Karpas-422 (cell line): ENCODE results near the gene CRCP. TPM values are rescaled to one million over a fixed set of nuclear protein-coding genes. Genes with fewer than 3 reads are reported as not detected.

Experiments
- DNase-seq: peaks from one replicate; pipeline ENCODE4 v3.0.0-alpha.2; 2015
- H2AFZ ChIP-seq: fragments of 200-600 bp; sonication (generic); 2 replicates; pipeline ENCODE4 v1.6.1; 2014; ENCODE audit warnings: antibody characterized with exemption, low read length, mixed read lengths
- H3K27ac ChIP-seq: fragments of 200-600 bp; sonication (generic); 2 replicates; pipeline ENCODE4 v1.5.1; 2014; ENCODE audit warnings: mild to moderate bottlenecking, low read length, moderate library complexity
- H3K27me3 ChIP-seq: fragments of 200-600 bp; sonication (generic); 2 replicates; pipeline ENCODE4 v1.6.1; 2014; ENCODE audit warnings: low read length, mixed read lengths
- H3K36me3 ChIP-seq: fragments of 200-600 bp; sonication (generic); 2 replicates; pipeline ENCODE4 v1.6.1; 2014; ENCODE audit warnings: low read length, mixed read lengths; ENCODE audit not compliant: insufficient read depth
- H3K4me1 ChIP-seq: fragments of 200-600 bp; sonication (generic); 2 replicates; pipeline ENCODE4 v1.6.1; 2014; ENCODE audit warnings: mild to moderate bottlenecking, low read length, mixed read lengths
- H3K4me2 ChIP-seq: fragments of 200-600 bp; sonication (generic); 2 replicates; pipeline ENCODE4 v1.6.1; 2014; ENCODE audit warnings: low read length, low read depth, mild to moderate bottlenecking; ENCODE audit not compliant: poor library complexity, severe bottlenecking
- H3K4me3 ChIP-seq: fragments of 200-600 bp; sonication (generic); 2 replicates; pipeline ENCODE4 v1.5.1; 2014; ENCODE audit warnings: mild to moderate bottlenecking, antibody characterized with exemption, low read length, mixed read lengths
- H3K79me2 ChIP-seq: fragments of 200-600 bp; sonication (generic); 2 replicates; pipeline ENCODE4 v1.6.1; 2014; ENCODE audit warnings: mild to moderate bottlenecking, low read length, mixed read lengths
- H3K9ac ChIP-seq: fragments of 200-600 bp; sonication (generic); 2 replicates; pipeline ENCODE4 v1.6.0; 2014; ENCODE audit warnings: low read length
- H3K9me2 ChIP-seq: fragments of 200-600 bp; sonication (generic), shearing (Covaris generic); replicated peaks from 2 replicates; pipeline ENCODE4 v1.6.0; 2014; ENCODE audit warnings: mild to moderate bottlenecking, low read length, moderate library complexity; ENCODE audit not compliant: insufficient read depth
- H3K9me3 ChIP-seq: fragments of 300-700, 200-600 bp; sonication (generic); 2 replicates; pipeline ENCODE4 v1.6.1; 2014; ENCODE audit warnings: low read length, mixed read lengths
- H4K20me1 ChIP-seq: fragments of 200-600 bp; sonication (generic); 2 replicates; pipeline ENCODE4 v1.6.1; 2014; ENCODE audit warnings: mild to moderate bottlenecking, antibody characterized with exemption, low read length, low read depth; ENCODE audit not compliant: insufficient read depth
- total RNA-seq: library from RNA; depleted of rRNA; stranded (reverse); fragments of >200 nt; shearing (Covaris generic); gene quantifications from 2 replicates; pipeline ENCODE4 v1.2.3, GENCODE V29; 2014; ENCODE audit warnings: low replicate concordance

CRCP gene
- total RNA-seq, 1 experiment from 2014 or later, result 22.6 TPM

- Histone ChIP-seq H3K27ac (no peak overlapping the region), H3K4me1 (no peaks in the 10 kb centered on the region), H3K4me2 (no peak overlapping the region), H4K20me1 (no peaks in the 10 kb centered on the region), H3K9me3 (no peaks in the 10 kb centered on the region), H2AFZ (no peak overlapping the region), H3K9ac (no peak overlapping the region), H3K9me2 (no peaks in the 10 kb centered on the region), H3K79me2 (no peaks in the 10 kb centered on the region), H3K27me3 (no peaks in the 10 kb centered on the region), H3K4me3 (no peak overlapping the region), H3K36me3 (no peaks in the 10 kb centered on the region)
- no peak for DNase-seq
Observed at GRCh38 chr7:66182920-66183319, 68.3 kb downstream of the CRCP start.

- H3K4me1 ChIP-seq, result no peaks in the 10 kb centered on the region
- no peak overlapping the region for H3K9ac ChIP-seq
- no peaks in the 10 kb centered on the region for H3K79me2 ChIP-seq
- DNase-seq, result no peak
- H3K4me3 ChIP-seq, result no peak overlapping the region
- H4K20me1 ChIP-seq, result no peaks in the 10 kb centered on the region
- H3K36me3 ChIP-seq, result no peaks in the 10 kb centered on the region
- H3K9me2 ChIP-seq, result no peaks in the 10 kb centered on the region
- H3K9me3 ChIP-seq, result no peaks in the 10 kb centered on the region
- no peak overlapping the region for H3K27ac ChIP-seq
- no peaks in the 10 kb centered on the region for H3K27me3 ChIP-seq
- H2AFZ ChIP-seq, result no peak overlapping the region
- H3K4me2 ChIP-seq, result no peak overlapping the region
Observed at GRCh38 chr7:66183700-66184099, 69.1 kb downstream of the CRCP start.

GRCh38 chr7:66185680-66186187 is 71.1 kb downstream of the CRCP start:
- H3K79me2 ChIP-seq, result no peaks in the 10 kb centered on the region
- H3K9ac ChIP-seq, result no peak overlapping the region
- no peak overlapping the region for H3K27ac ChIP-seq
- no peaks in the 10 kb centered on the region for H3K9me3 ChIP-seq
- no peak for DNase-seq
- no peaks in the 10 kb centered on the region for H3K27me3 ChIP-seq
- no peak overlapping the region for H2AFZ ChIP-seq
- H3K4me1 ChIP-seq, result no peaks in the 10 kb centered on the region
- no peaks in the 10 kb centered on the region for H3K36me3 ChIP-seq
- no peak overlapping the region for H3K4me2 ChIP-seq
- no peaks in the 10 kb centered on the region for H3K9me2 ChIP-seq
- H4K20me1 ChIP-seq, result no peaks in the 10 kb centered on the region
- no peak overlapping the region for H3K4me3 ChIP-seq

GRCh38 chr7:66186991-66187390 is 72.3 kb downstream of the CRCP start:
- Histone ChIP-seq H3K9me2 (no peaks in the 10 kb centered on the region), H4K20me1 (no peaks in the 10 kb centered on the region), H3K4me1 (no peaks in the 10 kb centered on the region), H3K9me3 (no peaks in the 10 kb centered on the region), H3K9ac (no peak overlapping the region), H3K36me3 (no peaks in the 10 kb centered on the region), H3K4me3 (no peak overlapping the region), H2AFZ (no peak overlapping the region), H3K79me2 (no peaks in the 10 kb centered on the region), H3K27me3 (no peaks in the 10 kb centered on the region), H3K4me2 (no peak overlapping the region), H3K27ac (no peak overlapping the region)
- no peak for DNase-seq

- H3K4me1 ChIP-seq, result no peaks in the 10 kb centered on the region
- no peak overlapping the region for H2AFZ ChIP-seq
- no peaks in the 10 kb centered on the region for H3K9me2 ChIP-seq
- no peak overlapping the region for H3K27ac ChIP-seq
- H3K9ac ChIP-seq, result no peak overlapping the region
- no peaks in the 10 kb centered on the region for H3K79me2 ChIP-seq
- H4K20me1 ChIP-seq, result no peaks in the 10 kb centered on the region
- no peaks in the 10 kb centered on the region for H3K36me3 ChIP-seq
- no peak overlapping the region for H3K4me2 ChIP-seq
- H3K27me3 ChIP-seq, result no peaks in the 10 kb centered on the region
- no peak overlapping the region for H3K4me3 ChIP-seq
- H3K9me3 ChIP-seq, result no peaks in the 10 kb centered on the region
- no peak for DNase-seq
Observed at GRCh38 chr7:66187905-66188304, 73.3 kb downstream of the CRCP start.

- no peaks in the 10 kb centered on the region for H4K20me1 ChIP-seq
- no peak overlapping the region for H2AFZ ChIP-seq
- no peak overlapping the region for H3K9ac ChIP-seq
- no peak overlapping the region for H3K27ac ChIP-seq
- no peaks in the 10 kb centered on the region for H3K9me2 ChIP-seq
- no peak overlapping the region for H3K4me2 ChIP-seq
- H3K79me2 ChIP-seq, result no peaks in the 10 kb centered on the region
- H3K36me3 ChIP-seq, result no peaks in the 10 kb centered on the region
- H3K9me3 ChIP-seq, result no peaks in the 10 kb centered on the region
- DNase-seq, result no peak
- no peak overlapping the region for H3K4me3 ChIP-seq
- no peaks in the 10 kb centered on the region for H3K27me3 ChIP-seq
- no peaks in the 10 kb centered on the region for H3K4me1 ChIP-seq
Observed at GRCh38 chr7:66188645-66189044, 74.0 kb downstream of the CRCP start.

GRCh38 chr7:66189695-66190503 is 75.3 kb downstream of the CRCP start:
- H3K27ac ChIP-seq, result no peak overlapping the region
- H4K20me1 ChIP-seq, result no peaks in the 10 kb centered on the region
- H3K9ac ChIP-seq, result no peak overlapping the region
- DNase-seq, result no peak
- no peaks in the 10 kb centered on the region for H3K9me2 ChIP-seq
- H2AFZ ChIP-seq, result no peak overlapping the region
- H3K27me3 ChIP-seq, result no peaks in the 10 kb centered on the region
- H3K79me2 ChIP-seq, result no peaks in the 10 kb centered on the region
- H3K4me3 ChIP-seq, result no peak overlapping the region
- H3K4me1 ChIP-seq, result no peaks in the 10 kb centered on the region
- H3K4me2 ChIP-seq, result no peak overlapping the region
- no peaks in the 10 kb centered on the region for H3K36me3 ChIP-seq
- H3K9me3 ChIP-seq, result no peaks in the 10 kb centered on the region

- no peaks in the 10 kb centered on the region for H3K4me1 ChIP-seq
Observed at GRCh38 chr7:66190504-66190857, 75.8 kb downstream of the CRCP start.

More at GRCh38 chr7:66190504-66190857, 75.8 kb downstream of the CRCP start:
- no peak for DNase-seq
- H3K9ac ChIP-seq, result no peak overlapping the region
- H3K27ac ChIP-seq, result no peak overlapping the region
- no peaks in the 10 kb centered on the region for H3K27me3 ChIP-seq
- H3K36me3 ChIP-seq, result no peaks in the 10 kb centered on the region
- no peak overlapping the region for H2AFZ ChIP-seq
- no peaks in the 10 kb centered on the region for H3K9me3 ChIP-seq
- H4K20me1 ChIP-seq, result no peaks in the 10 kb centered on the region
- no peak overlapping the region for H3K4me2 ChIP-seq
- H3K9me2 ChIP-seq, result no peaks in the 10 kb centered on the region
- H3K4me3 ChIP-seq, result no peak overlapping the region
- no peaks in the 10 kb centered on the region for H3K79me2 ChIP-seq
